ENCODE results near the gene TAF4.

DNA sequence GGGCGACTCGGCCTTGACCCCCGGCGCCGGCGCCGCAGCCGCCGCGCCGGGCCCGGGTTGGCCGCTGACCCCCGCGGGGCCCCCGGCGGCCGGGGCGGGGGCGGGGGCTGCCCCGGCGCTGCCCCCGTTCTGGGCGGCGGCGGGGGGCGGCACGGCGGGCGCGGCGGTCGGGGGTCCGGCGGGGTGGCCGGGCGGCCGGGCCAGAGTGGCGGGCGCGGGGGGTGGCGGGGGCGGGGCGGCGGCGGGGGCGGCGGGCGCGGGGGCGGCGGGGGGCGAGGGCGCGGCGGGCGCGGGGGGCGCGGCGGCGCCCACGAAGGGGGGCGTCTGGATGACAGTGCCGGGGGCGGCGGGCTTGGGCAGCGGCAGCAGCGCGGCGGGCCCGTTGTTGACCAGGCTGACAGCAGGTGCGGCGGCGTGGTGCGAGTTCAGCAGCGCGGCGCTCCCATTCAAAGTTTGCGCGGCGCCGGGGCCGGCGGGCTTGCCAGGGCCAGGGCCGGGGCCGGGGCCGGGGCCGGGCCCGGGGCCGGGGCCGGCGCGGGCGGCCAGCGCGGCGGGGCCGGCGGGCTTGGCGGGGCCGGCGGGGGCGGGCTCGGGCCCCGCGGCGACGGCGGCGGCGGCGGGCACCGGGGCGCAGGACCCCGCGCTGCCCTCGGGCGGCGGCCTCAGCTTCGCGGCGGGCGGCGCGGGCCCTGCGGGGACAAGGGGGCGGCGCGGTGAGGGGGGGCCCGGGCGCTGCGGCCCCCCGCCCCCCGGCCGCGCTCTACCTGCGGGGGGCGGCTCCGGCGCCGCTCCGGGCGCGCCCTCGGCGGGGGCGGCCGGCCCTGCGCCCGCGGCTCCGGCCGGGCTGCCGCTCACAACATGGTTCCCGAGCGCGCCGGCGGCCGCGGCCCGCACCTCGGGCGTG lies 659 bp downstream of the TAF4 start:
- TF ChIP-seq ZNF274 (IDR thresholded peaks at IDR 0.05; ENCODE audit: low read depth, low read length) (no peak), YY1 (IDR thresholded peaks at IDR 0.05; ENCODE audit: insufficient read depth, insufficient read length) (no peak), SUZ12 (IDR thresholded peaks at IDR 0.05; ENCODE audit: extremely low read depth, insufficient read depth, insufficient read length) (no peak)

Data from NT2/D1 (cell line).